Lung (tissue), 12 donors: ENCODE results near the gene AFAP1. TPM values are rescaled to one million over a fixed set of nuclear protein-coding genes. Genes with fewer than 3 reads are reported as not detected.
A peak's percentile ranks its signal among the peaks of the same experiment; 100 is the strongest.

Experiments used
- ATAC-seq: fragments of 200-7000 bp; cut with Tn5 transposase; one replicate; pipeline ENCODE4 v1.9.1; 2020; ENCODE audit warnings: moderate number of reproducible peaks; ENCODE audit not compliant: insufficient read depth, low FRiP score
- DNase-seq, 3 donors: peaks; one replicate each; pipeline ENCODE4 v3.0.0-alpha.2; 2013 to 2017
- H3K27ac ChIP-seq, 2 donors: one replicate each; pipeline ENCODE4 v1.5.1; 2013; ENCODE audit warnings: mild to moderate bottlenecking in 2 of 2, moderate library complexity in 2 of 2, control low read depth in 1 of 2, inconsistent platforms in 1 of 2, low read depth in 1 of 2, low read length in 1 of 2
- H3K27me3 ChIP-seq, 3 donors: one replicate each; pipeline ENCODE4 v1.5.1; 2013; ENCODE audit warnings: low read length in 2 of 3; ENCODE audit not compliant: control insufficient read depth in 3 of 3, insufficient read depth in 3 of 3
- H3K36me3 ChIP-seq, 4 donors: one replicate each; pipeline ENCODE4 v1.5.1; 2013; ENCODE audit warnings: low read length in 4 of 4, mild to moderate bottlenecking in 1 of 4, moderate library complexity in 1 of 4; ENCODE audit not compliant: control insufficient read depth in 4 of 4, insufficient read depth in 4 of 4
- H3K4me1 ChIP-seq, 5 donors: one replicate each; pipeline ENCODE4 v1.5.1; 2013; ENCODE audit warnings: low read length in 5 of 5, mild to moderate bottlenecking in 2 of 5, moderate library complexity in 1 of 5; ENCODE audit not compliant: control insufficient read depth in 5 of 5, insufficient read depth in 5 of 5
- H3K4me3 ChIP-seq: one replicate; pipeline ENCODE4 v1.5.1; 2013; ENCODE audit warnings: mild to moderate bottlenecking, control low read depth, moderate library complexity
- H3K9ac ChIP-seq, 2 donors: one replicate each; pipeline ENCODE4 v1.5.1; 2013; ENCODE audit warnings: low read length in 2 of 2, control low read depth in 1 of 2; ENCODE audit not compliant: insufficient read depth in 1 of 2
- H3K9me3 ChIP-seq, 4 donors: one replicate each; pipeline ENCODE4 v1.5.1; 2013; ENCODE audit warnings: low read length in 3 of 4, mild to moderate bottlenecking in 1 of 4, moderate library complexity in 1 of 4; ENCODE audit not compliant: control insufficient read depth in 4 of 4, insufficient read depth in 3 of 4
- CTCF ChIP-seq: IDR thresholded peaks from 2 replicates; pipeline ENCODE4 v1.5.1; 2012; ENCODE audit warnings: mild to moderate bottlenecking; ENCODE audit errors: control extremely low read depth, extremely low read depth
- WGBS, 2 donors: extraction: QIAGEN DNeasy Blood & Tissue Kit; methylation state at CpG; one replicate each; pipeline ENCODE4 v1.1.7; 2013; 5-methylcytosine and 5-hydroxymethylcytosine counted together
- polyA plus RNA-seq, 2 donors: library from polyadenylated mRNA; stranded (reverse); fragments of 200-250 nt; gene quantifications; one replicate each; pipeline ENCODE4 v1.2.1, GENCODE V29; 2013
- total RNA-seq, 2 donors: library from RNA; depleted of rRNA in 1 of 2; stranded (reverse); fragments of >200 nt in 1 of 2; gene quantifications; one replicate each; pipeline ENCODE4 v1.2.1, GENCODE V29; 2014 to 2021
- donor health status: control.
- donor health status: control.
- donor health status: Bipolar disorder and iron deficiency.
- donor health status: healthy.
- donor health status: DM: yes; HTN: yes; CAD: no.

The AFAP1 gene
- total and polyA plus RNA-seq, 4 donors = 5.3 to 34.1 (median 12.3) TPM

GRCh38 chr4:7759216-7759615 lies 180.4 kb downstream of the AFAP1 start:
- H3K4me3 ChIP-seq = no peak overlapping the region
- WGBS, 2 donors = 65% methylated on average over 12 of the region's 12 CpGs
- DNase-seq = no peak
- no peak overlapping the region for H3K9ac ChIP-seq
- no peaks in the 10 kb centered on the region for H3K27me3 ChIP-seq
- TF ChIP-seq CTCF = no peak
- H3K36me3 ChIP-seq = peaks cover 0 to 17% (median 3%) of the 10 kb centered on the region in 4 donors
- ATAC-seq = no peak
- H3K4me1 ChIP-seq = peaks cover 0 to 3% (median 0%) of the 10 kb centered on the region in 5 donors
- no peak overlapping the region for H3K27ac ChIP-seq
- peaks cover 0 to 2% (median 0%) of the 10 kb centered on the region in 4 donors for H3K9me3 ChIP-seq

GRCh38 chr4:7758476-7758875 lies 181.2 kb downstream of the AFAP1 start:
- Histone ChIP-seq H3K27me3 (no peaks in the 10 kb centered on the region), H3K27ac (no peak overlapping the region), H3K4me3 (no peak overlapping the region), H3K9me3 (peaks cover 0 to 2% (median 0%) of the 10 kb centered on the region in 4 donors), H3K9ac (no peak overlapping the region), H3K4me1 (peaks cover 0 to 3% (median 0%) of the 10 kb centered on the region in 5 donors), H3K36me3 (peaks cover 0 to 16% (median 3%) of the 10 kb centered on the region in 4 donors)
- no peak for TF ChIP-seq CTCF
- DNase-seq = no peak
- WGBS, 2 donors = 92% methylated on average over 11 of the region's 11 CpGs
- no peak for ATAC-seq

GRCh38 chr4:7757501-7758471 lies 181.9 kb downstream of the AFAP1 start:
- ATAC-seq = no peak
- H3K36me3 ChIP-seq = peaks cover 0 to 15% (median 3%) of the 10 kb centered on the region in 4 donors
- TF ChIP-seq CTCF = no peak
- peaks cover 0 to 2% (median 0%) of the 10 kb centered on the region in 4 donors for H3K9me3 ChIP-seq
- 72 to 82% methylated on average over 22 of the region's 22 CpGs for WGBS, 2 donors
- peaks cover 0 to 3% (median 0%) of the 10 kb centered on the region in 5 donors for H3K4me1 ChIP-seq
- no peak overlapping the region for H3K27ac ChIP-seq
- DNase-seq = peak in 1 of 3 donors; percentile 25
- H3K9ac ChIP-seq = no peak overlapping the region
- no peak overlapping the region for H3K4me3 ChIP-seq
- H3K27me3 ChIP-seq = no peaks in the 10 kb centered on the region
